Heart left ventricle (tissue), 13 donors: ENCODE results near the gene ETV3.

Source experiments
- CTCF ChIP-seq, 12 donors: fragments of 200-600 bp; sonication (generic) in 4 of 12; IDR thresholded peaks; one replicate each; pipeline versions ENCODE4 v1.5.0 to v1.8.0; 2018 to 2022; ENCODE audit warnings: antibody characterized with exemption in 12 of 12, mild to moderate bottlenecking in 5 of 12
- POLR2A ChIP-seq, 2 donors: fragments of 450-650 bp; IDR thresholded peaks; one replicate each; pipeline ENCODE4 v1.6.1; 2017; ENCODE audit warnings: antibody characterized with exemption in 2 of 2, mild to moderate bottlenecking in 2 of 2, moderate library complexity in 2 of 2
- donor health status: ischemic (EF 13 %, LVEDD 7.1; RV severe dilation, severe dysfunction).
- donor health status: DM: no; HTN: yes; CAD: no.
- donor health status: DM: no; HTN: no; CAD: no.
- donor health status: ischemic (EF 25% LVEDD 6.9; RV normal size, moderate dysfunction).
- donor health status: ischemic (EF 25% LVEDD 5.7; RV mildly dilated, moderate dysfunction).
- donor health status: ischemic (EF 35%, LVEDD 5.7; RV mildly dilated, moderate dysfunction).
- donor health status: nonischemic (EF 11% LVEDD 7.7; RV severe dilation, severe dysfunction).
- donor health status: DM: yes; HTN: yes; CAD: no.
- donor health status: PGD.
- donor health status: ischemic (EF 29% LVEDD 5.4; RV normal size, mild dysfunction).
- donor health status: nonischemic (EF 23%, LVEDD 6.1; RV moderate dilation, normal function).

- TF ChIP-seq CTCF (IDR thresholded peaks at IDR 0.05) (no peak), POLR2A (IDR thresholded peaks at IDR 0.05) (no peak)
Measured at GRCh38 chr1:157147906-157148700, 9.9 kb upstream of the ETV3 start.
